Measurements from ENCODE around the gene VPS26A. TPM values are rescaled to one million over a fixed set of nuclear protein-coding genes. Genes with fewer than 3 reads are reported as not detected.

Gene VPS26A
- 80.1 and 82.1 TPM in 2 replicates for total RNA-seq (2021)
- Bru-seq, nascent RNA = percentile 87 among the genes with signal in this experiment
- BruChase-seq, experiment 1, labeled RNA remaining after a 2-hour chase = percentile 88 among the genes with signal in this experiment
- percentile 93 among the genes with signal in this experiment for BruChase-seq, experiment 2, labeled RNA remaining after a 6-hour chase
- long read RNA-seq, transcript VPS26A-201 (9 exons, 2,697 nt) = major isoform, 290 of 332 reads
- long read RNA-seq, partial matches to known transcripts = 5 of 332 reads
- long read RNA-seq, other reads (novel, unspliced or antisense) = 34 of 332 reads

DNA sequence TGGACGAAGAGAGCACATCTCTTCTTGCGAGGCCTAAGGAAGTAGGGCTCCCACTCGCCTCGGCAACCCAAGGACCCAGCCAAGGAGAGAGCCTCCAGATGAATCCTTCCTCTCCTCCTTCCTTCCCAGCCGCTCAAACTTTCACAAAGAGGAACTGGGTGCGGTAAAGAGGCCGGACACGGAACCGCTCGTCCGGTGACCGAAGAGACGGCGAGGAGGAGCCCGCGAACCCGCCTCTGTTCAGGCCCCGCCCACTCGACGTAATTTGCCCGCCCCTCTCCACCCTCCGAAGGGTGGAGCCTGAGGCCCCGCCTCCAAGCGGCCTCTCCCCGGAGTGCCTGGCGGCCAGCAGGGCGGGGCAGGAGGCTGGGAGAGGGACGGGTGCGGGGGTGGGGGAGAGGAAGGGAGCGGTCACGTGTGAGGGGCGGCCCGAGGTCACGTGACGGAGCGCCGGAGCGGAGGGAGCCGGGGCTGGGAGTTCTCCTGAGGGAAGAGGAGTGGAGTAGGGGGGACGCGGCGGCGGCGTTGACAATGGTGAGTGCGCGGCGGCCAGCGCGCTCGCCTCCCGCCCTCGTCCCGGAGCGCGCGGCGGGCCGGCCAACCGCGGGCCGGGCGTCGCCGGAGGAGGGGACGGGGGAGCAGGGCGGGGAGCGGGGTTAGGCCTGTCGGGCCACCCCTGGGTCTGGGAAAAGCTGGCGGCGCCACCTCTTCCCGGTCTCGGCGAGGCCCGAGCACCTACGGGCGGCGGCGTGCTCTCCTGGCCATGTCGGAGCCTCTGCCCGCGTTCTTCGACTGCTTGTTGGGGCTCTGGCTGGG is at the start of gene VPS26A:
Gene VPS26A, plus strand, starts transcription at position 432 of the 816 bp plus-strand sequence. Its CDS starts 100 bp downstream, at position 532.
- POLR2A ChIA-PET (ENCODE audit: low non-redundant PET) = no interaction called here

GRCh38 chr10:69074532-69074931 is 49.4 kb upstream of the VPS26A start:
- Histone ChIP-seq H3K4me3 (ENCODE audit: low read depth, low read length, poor library complexity, severe bottlenecking) (no peak overlapping the region), H3K27ac (ENCODE audit: low read depth, low read length, poor library complexity, severe bottlenecking) (no peak overlapping the region), H3K4me1 (ENCODE audit: insufficient read depth, low read length, poor library complexity, severe bottlenecking) (no peaks in the 10 kb centered on the region), H3K9me3 (ENCODE audit: low read depth, low read length, poor library complexity, severe bottlenecking) (no peaks in the 10 kb centered on the region), H3K27me3 (replicated peaks; ENCODE audit: insufficient read depth, low read depth, low read length, poor library complexity) (no peaks in the 10 kb centered on the region), H3K36me3 (ENCODE audit: insufficient read depth, low read length, poor library complexity, severe bottlenecking) (no peaks in the 10 kb centered on the region)
- no TSS peak for BruUV-seq (replicated peaks)
- POLR2A ChIA-PET (ENCODE audit: low non-redundant PET) = no interaction called here
- no peak for TF ChIP-seq EZH2 (IDR thresholded peaks at IDR 0.05; ENCODE audit: borderline replicate concordance, low read depth, low read length, poor library complexity, severe bottlenecking)
- TF ChIP-seq CTCF (conservative IDR thresholded peaks at IDR 0.05; ENCODE audit: low read depth, low read length) = no peak
- no peak for DNase-seq (ENCODE audit: low spot score)
- CTCF ChIA-PET = no interaction called here
- intact Hi-C loops (cut with micrococcal nuclease; ENCODE audit: unreplicated experiment) = no loop called here

More for the DNA sequence above, at the start of gene VPS26A:
- peak; percentile 56; the same call in 1 of the 2 replicates for TF ChIP-seq CTCF (conservative IDR thresholded peaks at IDR 0.05; ENCODE audit: low read depth, low read length)
- TF ChIP-seq EZH2 (IDR thresholded peaks at IDR 0.05; ENCODE audit: borderline replicate concordance, low read depth, low read length, poor library complexity, severe bottlenecking) = no peak
- no peaks in the 10 kb centered on the region for H3K9me3 ChIP-seq (ENCODE audit: low read depth, low read length, poor library complexity, severe bottlenecking)
- peak within 1 kb of the TSS; percentile 92 for H3K27ac ChIP-seq (ENCODE audit: low read depth, low read length, poor library complexity, severe bottlenecking)
- H3K4me1 ChIP-seq (ENCODE audit: insufficient read depth, low read length, poor library complexity, severe bottlenecking) = peaks cover 4% of the 10 kb centered on the region
- H3K36me3 ChIP-seq (ENCODE audit: insufficient read depth, low read length, poor library complexity, severe bottlenecking) = no peaks in the 10 kb centered on the region
- no peaks in the 10 kb centered on the region for H3K27me3 ChIP-seq (replicated peaks; ENCODE audit: insufficient read depth, low read depth, low read length, poor library complexity)
- CTCF ChIA-PET = interaction anchor here (0.6 kb wide), 1 partner anchor 23 kb away, joined by 3 read pairs; no protein-coding TSS in a partner anchor
- intact Hi-C loops (cut with micrococcal nuclease; ENCODE audit: unreplicated experiment) = loop anchor here (5.0 kb wide), 1 partner anchor 53 kb away; no protein-coding TSS in a partner anchor
- BruUV-seq (replicated peaks) = no TSS peak
- peak within 1 kb of the TSS; percentile 98 for H3K4me3 ChIP-seq (ENCODE audit: low read depth, low read length, poor library complexity, severe bottlenecking)
- DNase-seq (ENCODE audit: low spot score) = peak; percentile 99

GRCh38 chr10:69075431-69075830 is 48.5 kb upstream of the VPS26A start:
- CTCF ChIA-PET = no interaction called here
- Histone ChIP-seq H3K9me3 (ENCODE audit: low read depth, low read length, poor library complexity, severe bottlenecking) (no peaks in the 10 kb centered on the region), H3K27me3 (replicated peaks; ENCODE audit: insufficient read depth, low read depth, low read length, poor library complexity) (no peaks in the 10 kb centered on the region), H3K27ac (ENCODE audit: low read depth, low read length, poor library complexity, severe bottlenecking) (no peak overlapping the region), H3K4me3 (ENCODE audit: low read depth, low read length, poor library complexity, severe bottlenecking) (no peak overlapping the region), H3K36me3 (ENCODE audit: insufficient read depth, low read length, poor library complexity, severe bottlenecking) (no peaks in the 10 kb centered on the region), H3K4me1 (ENCODE audit: insufficient read depth, low read length, poor library complexity, severe bottlenecking) (no peaks in the 10 kb centered on the region)
- intact Hi-C loops (cut with micrococcal nuclease; ENCODE audit: unreplicated experiment) = no loop called here
- TF ChIP-seq EZH2 (IDR thresholded peaks at IDR 0.05; ENCODE audit: borderline replicate concordance, low read depth, low read length, poor library complexity, severe bottlenecking) (no peak), CTCF (conservative IDR thresholded peaks at IDR 0.05; ENCODE audit: low read depth, low read length) (no peak)
- no peak for DNase-seq (ENCODE audit: low spot score)
- no TSS peak for BruUV-seq (replicated peaks)
- POLR2A ChIA-PET (ENCODE audit: low non-redundant PET) = no interaction called here
